VCaP (cell line): ENCODE data around the gene KIRREL2.

Experiments used
- H3K27ac ChIP-seq: fragments of 450-650 bp; 2 replicates; pipeline ENCODE4 v1.5.1; 2017
- CTCF ChIP-seq: fragments of 450-650 bp; conservative IDR thresholded peaks from 2 replicates; pipeline ENCODE4 v1.5.1; 2017; ENCODE audit warnings: mild to moderate bottlenecking, moderate library complexity

Gene KIRREL2

GRCh38 chr19:35853038-35853756 lies 3.5 kb upstream of the KIRREL2 start:
- H3K27ac ChIP-seq, result no peak overlapping the region
- no peak for TF ChIP-seq CTCF

- no peak overlapping the region for H3K27ac ChIP-seq
- TF ChIP-seq CTCF, result no peak
These were observed 1.6 kb downstream of the KIRREL2 start for GRCh38 chr19:35858311-35858710.

GRCh38 chr19:35859414-35859813 lies 2.7 kb downstream of the KIRREL2 start:
- H3K27ac ChIP-seq, result no peak overlapping the region
- no peak for TF ChIP-seq CTCF

- no peak overlapping the region for H3K27ac ChIP-seq
- TF ChIP-seq CTCF, result no peak
These were observed 3.7 kb downstream of the KIRREL2 start for GRCh38 chr19:35860436-35860817.

GRCh38 chr19:35860818-35861639 lies 4.3 kb downstream of the KIRREL2 start:
- no peak for TF ChIP-seq CTCF
- H3K27ac ChIP-seq, result no peak overlapping the region

GRCh38 chr19:35861640-35862160 lies 5.0 kb downstream of the KIRREL2 start:
- H3K27ac ChIP-seq, result no peak overlapping the region
- TF ChIP-seq CTCF, result no peak

GRCh38 chr19:35862528-35862927 lies 5.8 kb downstream of the KIRREL2 start:
- no peak overlapping the region for H3K27ac ChIP-seq
- TF ChIP-seq CTCF, result no peak
